Measurements from ENCODE around the gene SELENOO. TPM values are rescaled to one million over a fixed set of nuclear protein-coding genes. Genes with fewer than 3 reads are reported as not detected.

Gene SELENOO
- total and polyA plus RNA-seq, 4 donors: 11.6 to 105 (median 17.9) TPM

GRCh38 chr22:50227579-50228215, 26.9 kb downstream of the SELENOO start:
- Histone ChIP-seq H3K4me3 (ENCODE audit: low read length in 2 of 2) (no peak overlapping the region), H3K9me3 (ENCODE audit: control insufficient read depth, low read length) (no peaks in the 10 kb centered on the region), H3K27ac (ENCODE audit: low read depth in 1 of 2, low read length in 2 of 2) (no peak overlapping the region), H3K36me3 (ENCODE audit: control insufficient read depth in 1 of 2, insufficient read depth in 2 of 2, low read length in 1 of 2) (no peaks in the 10 kb centered on the region), H3K4me1 (ENCODE audit: control insufficient read depth in 1 of 2, insufficient read depth in 2 of 2, low read length in 2 of 2) (no peaks in the 10 kb centered on the region), H3K27me3 (ENCODE audit: control insufficient read depth in 1 of 2, insufficient read depth in 2 of 2, low read length in 1 of 2) (no peaks in the 10 kb centered on the region)
- intact Hi-C loops (cut with DNase I): no loop called here
- ATAC-seq (ENCODE audit: low FRiP score) (no peak), DNase-seq (peak in 1 of 2 donors; percentile 42)
- 90% methylated on average over 22 to 25 of the region's 25 CpGs for WGBS, 2 donors

GRCh38 chr22:50228366-50228765, 27.6 kb downstream of the SELENOO start:
- DNase-seq (no peak), ATAC-seq (ENCODE audit: low FRiP score) (peak; percentile 8)
- no peak overlapping the region for H3K27ac ChIP-seq (ENCODE audit: low read depth in 1 of 2, low read length in 2 of 2)
- no peaks in the 10 kb centered on the region for H3K36me3 ChIP-seq (ENCODE audit: control insufficient read depth in 1 of 2, insufficient read depth in 2 of 2, low read length in 1 of 2)
- no peaks in the 10 kb centered on the region for H3K4me1 ChIP-seq (ENCODE audit: control insufficient read depth in 1 of 2, insufficient read depth in 2 of 2, low read length in 2 of 2)
- no peak overlapping the region for H3K4me3 ChIP-seq (ENCODE audit: low read length in 2 of 2)
- WGBS, 2 donors: 94 to 98% methylated on average over 9 of the region's 9 CpGs
- intact Hi-C loops (cut with DNase I): no loop called here
- no peaks in the 10 kb centered on the region for H3K9me3 ChIP-seq (ENCODE audit: control insufficient read depth, low read length)
- H3K27me3 ChIP-seq (ENCODE audit: control insufficient read depth in 1 of 2, insufficient read depth in 2 of 2, low read length in 1 of 2): no peaks in the 10 kb centered on the region

DNA sequence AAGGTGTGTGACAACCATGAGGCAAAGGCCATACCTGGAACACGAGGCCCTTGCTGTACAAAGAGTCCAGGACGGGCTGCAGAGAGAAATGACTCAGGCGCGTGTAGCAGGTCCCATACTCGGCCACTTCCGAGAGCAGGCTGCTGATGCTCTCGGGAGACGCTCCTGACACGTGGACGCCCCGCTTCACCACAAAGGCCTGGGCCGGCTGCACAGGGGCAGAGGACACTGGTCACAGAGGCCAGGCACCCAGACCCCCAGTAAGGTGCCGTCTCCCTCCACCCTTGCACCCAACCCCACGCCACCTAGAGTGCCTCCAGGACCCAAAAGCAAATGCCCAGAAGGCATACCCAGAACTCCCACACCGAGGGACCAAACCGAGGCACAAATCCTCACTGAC, 28.6 kb downstream of the SELENOO start:
- H3K27ac ChIP-seq (ENCODE audit: low read depth in 1 of 2, low read length in 2 of 2): no peak overlapping the region
- ATAC-seq (ENCODE audit: low FRiP score) (no peak), DNase-seq (no peak)
- H3K27me3 ChIP-seq (ENCODE audit: control insufficient read depth in 1 of 2, insufficient read depth in 2 of 2, low read length in 1 of 2): no peaks in the 10 kb centered on the region
- H3K4me1 ChIP-seq (ENCODE audit: control insufficient read depth in 1 of 2, insufficient read depth in 2 of 2, low read length in 2 of 2): no peaks in the 10 kb centered on the region
- no peaks in the 10 kb centered on the region for H3K9me3 ChIP-seq (ENCODE audit: control insufficient read depth, low read length)
- 92% methylated on average over 16 of the region's 16 CpGs for WGBS, 2 donors
- intact Hi-C loops (cut with DNase I): no loop called here
- no peak overlapping the region for H3K4me3 ChIP-seq (ENCODE audit: low read length in 2 of 2)
- H3K36me3 ChIP-seq (ENCODE audit: control insufficient read depth in 1 of 2, insufficient read depth in 2 of 2, low read length in 1 of 2): no peaks in the 10 kb centered on the region

DNA sequence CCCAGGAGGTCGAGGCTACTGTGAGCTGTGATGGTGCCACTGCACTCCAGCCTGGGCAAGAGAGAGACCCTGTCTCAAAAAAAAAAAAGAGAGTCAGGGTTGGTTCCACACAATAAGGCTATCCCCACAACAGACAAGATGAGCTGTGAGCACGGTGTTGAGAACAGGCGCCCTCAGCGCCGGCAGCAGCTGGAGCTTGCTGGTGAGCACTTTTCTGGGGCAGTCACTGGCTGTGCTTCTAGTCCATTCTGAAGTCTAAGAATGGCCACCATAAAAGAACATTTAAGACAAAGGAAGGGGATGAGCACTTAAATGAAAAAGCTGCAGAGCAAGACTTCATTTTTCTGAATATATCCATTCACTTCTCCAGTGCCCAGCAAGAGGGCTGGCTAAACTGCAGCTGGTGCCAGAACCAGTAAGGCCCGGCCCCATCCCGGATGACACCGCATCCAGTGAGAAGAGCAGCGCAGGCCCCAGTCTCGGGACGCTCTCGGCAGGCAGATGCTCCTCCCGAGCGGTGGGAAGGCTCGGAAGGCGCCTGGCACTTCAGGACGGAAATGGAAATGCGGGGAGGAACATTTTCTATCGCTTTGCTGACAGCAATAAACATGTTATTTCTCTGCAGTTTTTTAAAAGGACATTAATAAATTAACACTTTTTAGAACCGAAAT, 31.8 kb downstream of the SELENOO start:
- no peak overlapping the region for H3K27ac ChIP-seq (ENCODE audit: low read depth in 1 of 2, low read length in 2 of 2)
- peaks cover 0 to 2% of the 10 kb centered on the region in 2 donors for H3K36me3 ChIP-seq (ENCODE audit: control insufficient read depth in 1 of 2, insufficient read depth in 2 of 2, low read length in 1 of 2)
- intact Hi-C loops (cut with DNase I): no loop called here
- no peaks in the 10 kb centered on the region for H3K4me1 ChIP-seq (ENCODE audit: control insufficient read depth in 1 of 2, insufficient read depth in 2 of 2, low read length in 2 of 2)
- ATAC-seq (ENCODE audit: low FRiP score) (no peak), DNase-seq (no peak)
- H3K4me3 ChIP-seq (ENCODE audit: low read length in 2 of 2): no peak overlapping the region
- H3K9me3 ChIP-seq (ENCODE audit: control insufficient read depth, low read length): no peaks in the 10 kb centered on the region
- no peaks in the 10 kb centered on the region for H3K27me3 ChIP-seq (ENCODE audit: control insufficient read depth in 1 of 2, insufficient read depth in 2 of 2, low read length in 1 of 2)
- WGBS, 2 donors: 88 to 91% methylated on average over 20 of the region's 20 CpGs

GRCh38 chr22:50233223-50233622, 32.4 kb downstream of the SELENOO start:
- Histone ChIP-seq H3K36me3 (ENCODE audit: control insufficient read depth in 1 of 2, insufficient read depth in 2 of 2, low read length in 1 of 2) (peaks cover 0 to 2% of the 10 kb centered on the region in 2 donors), H3K27ac (ENCODE audit: low read depth in 1 of 2, low read length in 2 of 2) (no peak overlapping the region), H3K27me3 (ENCODE audit: control insufficient read depth in 1 of 2, insufficient read depth in 2 of 2, low read length in 1 of 2) (no peaks in the 10 kb centered on the region), H3K9me3 (ENCODE audit: control insufficient read depth, low read length) (no peaks in the 10 kb centered on the region), H3K4me1 (ENCODE audit: control insufficient read depth in 1 of 2, insufficient read depth in 2 of 2, low read length in 2 of 2) (no peaks in the 10 kb centered on the region), H3K4me3 (ENCODE audit: low read length in 2 of 2) (no peak overlapping the region)
- WGBS, 2 donors: 88 to 89% methylated on average over 18 of the region's 18 CpGs
- ATAC-seq (ENCODE audit: low FRiP score) (no peak), DNase-seq (no peak)
- intact Hi-C loops (cut with DNase I): no loop called here

- Histone ChIP-seq H3K27ac (ENCODE audit: low read depth in 1 of 2, low read length in 2 of 2) (no peak overlapping the region), H3K36me3 (ENCODE audit: control insufficient read depth in 1 of 2, insufficient read depth in 2 of 2, low read length in 1 of 2) (peaks cover 0 to 6% of the 10 kb centered on the region in 2 donors), H3K4me3 (ENCODE audit: low read length in 2 of 2) (no peak overlapping the region), H3K9me3 (ENCODE audit: control insufficient read depth, low read length) (no peaks in the 10 kb centered on the region), H3K4me1 (ENCODE audit: control insufficient read depth in 1 of 2, insufficient read depth in 2 of 2, low read length in 2 of 2) (no peaks in the 10 kb centered on the region), H3K27me3 (ENCODE audit: control insufficient read depth in 1 of 2, insufficient read depth in 2 of 2, low read length in 1 of 2) (no peaks in the 10 kb centered on the region)
- ATAC-seq (ENCODE audit: low FRiP score): no peak
- 67 to 73% methylated on average over 11 of the region's 11 CpGs for WGBS, 2 donors
- intact Hi-C loops (cut with DNase I): no loop called here
- no peak for DNase-seq
Measured at GRCh38 chr22:50236731-50237409, 36.1 kb downstream of the SELENOO start.

DNA sequence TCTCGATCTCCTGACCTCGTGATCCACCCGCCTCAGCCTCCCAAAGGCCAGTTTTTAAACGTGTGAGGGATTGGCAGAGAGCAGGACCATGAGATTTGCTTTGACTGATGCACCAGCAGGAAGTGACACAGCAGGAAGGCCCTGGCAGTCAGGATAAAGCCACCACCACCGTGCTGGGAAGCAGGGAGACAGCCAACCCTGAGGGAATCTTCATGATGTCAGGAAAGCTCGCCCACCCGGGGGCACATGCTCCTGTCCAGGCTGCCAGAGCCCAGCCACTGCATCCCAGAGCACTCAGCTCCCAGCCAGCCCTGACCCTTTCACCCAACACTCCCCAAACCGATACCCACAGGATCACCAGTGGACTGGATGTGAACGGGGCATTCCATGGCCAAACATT, 37.9 kb downstream of the SELENOO start:
- ATAC-seq (ENCODE audit: low FRiP score): no peak
- Histone ChIP-seq H3K4me1 (ENCODE audit: control insufficient read depth in 1 of 2, insufficient read depth in 2 of 2, low read length in 2 of 2) (no peaks in the 10 kb centered on the region), H3K27me3 (ENCODE audit: control insufficient read depth in 1 of 2, insufficient read depth in 2 of 2, low read length in 1 of 2) (no peaks in the 10 kb centered on the region), H3K27ac (ENCODE audit: low read depth in 1 of 2, low read length in 2 of 2) (no peak overlapping the region), H3K4me3 (ENCODE audit: low read length in 2 of 2) (no peak overlapping the region), H3K9me3 (ENCODE audit: control insufficient read depth, low read length) (no peaks in the 10 kb centered on the region), H3K36me3 (ENCODE audit: control insufficient read depth in 1 of 2, insufficient read depth in 2 of 2, low read length in 1 of 2) (peaks cover 0 to 6% of the 10 kb centered on the region in 2 donors)
- WGBS, 2 donors: 86 to 89% methylated on average over 9 of the region's 9 CpGs
- DNase-seq: no peak
- intact Hi-C loops (cut with DNase I): no loop called here

GRCh38 chr22:50242406-50242949, 41.7 kb downstream of the SELENOO start:
- H3K4me3 ChIP-seq (ENCODE audit: low read length in 2 of 2): no peak overlapping the region
- 65 to 69% methylated on average over 13 to 14 of the region's 14 CpGs for WGBS, 2 donors
- intact Hi-C loops (cut with DNase I): loop anchor here (5.0 to 10.0 kb wide), 2 partner anchors 50 to 262 kb away; partner anchors contain the start of genes LMF2 (in 1 of the 2) and NCAPH2 (in 1 of the 2)
- DNase-seq (no peak), ATAC-seq (ENCODE audit: low FRiP score) (no peak)
- no peak overlapping the region for H3K27ac ChIP-seq (ENCODE audit: low read depth in 1 of 2, low read length in 2 of 2)
- no peaks in the 10 kb centered on the region for H3K9me3 ChIP-seq (ENCODE audit: control insufficient read depth, low read length)
- H3K36me3 ChIP-seq (ENCODE audit: control insufficient read depth in 1 of 2, insufficient read depth in 2 of 2, low read length in 1 of 2): peaks cover 0 to 4% of the 10 kb centered on the region in 2 donors
- H3K27me3 ChIP-seq (ENCODE audit: control insufficient read depth in 1 of 2, insufficient read depth in 2 of 2, low read length in 1 of 2): no peaks in the 10 kb centered on the region
- H3K4me1 ChIP-seq (ENCODE audit: control insufficient read depth in 1 of 2, insufficient read depth in 2 of 2, low read length in 2 of 2): no peaks in the 10 kb centered on the region
